DLD1 (cell line): ENCODE data around the gene SLC12A7.
"Not testable (repeated sequence)": the region's sequence is repeated elsewhere in the genome, so short reads cannot be mapped to it uniquely, and the experiment has no call there.

Experiments
- in situ Hi-C: cut with HindIII; loops from 2 replicates; pipeline ENCODE4 v1.10.0; 2017; ENCODE audit warnings: low sequenced_read_pairs

SLC12A7 gene

GRCh38 chr5:1065891-1066650 is 45.8 kb downstream of the SLC12A7 start:
- in situ Hi-C loops = no loop called here

GRCh38 chr5:1065143-1065750 is 46.6 kb downstream of the SLC12A7 start:
- in situ Hi-C loops = no loop called here

- in situ Hi-C loops = no loop called here
These were observed 47.3 kb downstream of the SLC12A7 start for GRCh38 chr5:1064383-1065142.

GRCh38 chr5:1063661-1064382 is 48.0 kb downstream of the SLC12A7 start:
- in situ Hi-C loops = no loop called here

GRCh38 chr5:1062761-1063568 is 48.9 kb downstream of the SLC12A7 start:
- in situ Hi-C loops = no loop called here

GRCh38 chr5:1061916-1062315 is 49.9 kb downstream of the SLC12A7 start:
- in situ Hi-C loops = no loop called here

GRCh38 chr5:1061292-1061691 is 50.6 kb downstream of the SLC12A7 start:
- in situ Hi-C loops = not testable (repeated sequence)

- in situ Hi-C loops = no loop called here
These were observed 51.3 kb downstream of the SLC12A7 start for GRCh38 chr5:1060535-1060981.

- in situ Hi-C loops = no loop called here
These were observed 52.0 kb downstream of the SLC12A7 start for GRCh38 chr5:1059884-1060263.

GRCh38 chr5:1058988-1059883 is 52.6 kb downstream of the SLC12A7 start:
- in situ Hi-C loops = no loop called here

- in situ Hi-C loops = no loop called here
These were observed 53.5 kb downstream of the SLC12A7 start for GRCh38 chr5:1058083-1058945.

GRCh38 chr5:1057485-1058082 is 54.3 kb downstream of the SLC12A7 start:
- in situ Hi-C loops = no loop called here

- in situ Hi-C loops = no loop called here
These were observed 55.0 kb downstream of the SLC12A7 start for GRCh38 chr5:1056611-1057484.

- in situ Hi-C loops = no loop called here
These were observed 55.8 kb downstream of the SLC12A7 start for GRCh38 chr5:1055896-1056610.

- in situ Hi-C loops = no loop called here
These were observed 56.8 kb downstream of the SLC12A7 start for GRCh38 chr5:1054799-1055775.
